GM23338 (cell line): ENCODE measurements around the gene TARS3. TPM values are rescaled to one million over a fixed set of nuclear protein-coding genes. Genes with fewer than 3 reads are reported as not detected.

Source experiments
- ATAC-seq: fragments of 200-7000 bp; cut with Tn5 transposase; 3 replicates; pipeline ENCODE4 v1.9.1; 2020
- DNase-seq: peaks from one replicate; pipeline ENCODE4 v3.0.0-alpha.2; 2015; ENCODE audit warnings: low spot score
- H2AFZ ChIP-seq: fragments of 200-600 bp; sonication (generic); 2 replicates; pipeline ENCODE4 v1.8.0; 2016; ENCODE audit warnings: antibody characterized with exemption, mild to moderate bottlenecking, moderate library complexity
- H3F3A ChIP-seq: fragments of 200-600 bp; sonication (generic); replicated peaks from 2 replicates; pipeline ENCODE4 v1.8.0; 2017; ENCODE audit warnings: antibody characterized with exemption, mixed run types, low read depth
- H3K27ac ChIP-seq: fragments of 200-600 bp; sonication (generic); 2 replicates; pipeline ENCODE4 v1.6.1; 2016; ENCODE audit warnings: low read depth
- H3K27me3 ChIP-seq: fragments of 200-600 bp; sonication (generic); 2 replicates; pipeline ENCODE4 v1.8.0; 2016; ENCODE audit warnings: mild to moderate bottlenecking, mixed run types, moderate library complexity; ENCODE audit not compliant: insufficient read depth
- H3K36me3 ChIP-seq: fragments of 200-600 bp; sonication (generic); 2 replicates; pipeline ENCODE4 v1.8.0; 2016; ENCODE audit warnings: mild to moderate bottlenecking; ENCODE audit not compliant: insufficient read depth
- H3K4me1 ChIP-seq: fragments of 200-600 bp; sonication (generic); 2 replicates; pipeline ENCODE4 v1.8.0; 2016; ENCODE audit warnings: mild to moderate bottlenecking, moderate library complexity; ENCODE audit not compliant: insufficient read depth
- H3K4me2 ChIP-seq: fragments of 200-600 bp; sonication (generic); 2 replicates; pipeline ENCODE4 v1.7.1; 2017; ENCODE audit warnings: mixed run types
- H3K4me3 ChIP-seq: fragments of 200-600 bp; sonication (generic); 2 replicates; pipeline ENCODE4 v1.6.1; 2016; ENCODE audit warnings: mixed run types
- H3K79me2 ChIP-seq: fragments of 200-600 bp; sonication (generic); replicated peaks from 2 replicates; pipeline ENCODE4 v1.8.0; 2017; ENCODE audit warnings: mild to moderate bottlenecking; ENCODE audit not compliant: insufficient read depth
- H3K9me2 ChIP-seq: fragments of 200-600 bp; sonication (generic); 2 replicates; pipeline ENCODE4 v1.8.0; 2017; ENCODE audit not compliant: insufficient read depth
- H4K20me1 ChIP-seq: fragments of 200-600 bp; sonication (generic); replicated peaks from 2 replicates; pipeline ENCODE4 v1.8.0; 2017; ENCODE audit warnings: mild to moderate bottlenecking; ENCODE audit not compliant: insufficient read depth
- H3K27ac Mint-ChIP-seq: 2 replicates; pipeline ENCODE4 v1.8.0; 2020; ENCODE audit warnings: inconsistent platforms, mild to moderate bottlenecking, moderate library complexity, mixed read lengths
- H3K27me3 Mint-ChIP-seq: 3 replicates; pipeline ENCODE4 v1.8.0; 2022; ENCODE audit warnings: low read depth, mild to moderate bottlenecking, moderate library complexity, mixed read lengths, inconsistent platforms; ENCODE audit not compliant: insufficient read depth, poor library complexity
- H3K36me3 Mint-ChIP-seq: 3 replicates; pipeline ENCODE4 v1.8.0; 2021; ENCODE audit warnings: low read depth, mild to moderate bottlenecking, inconsistent platforms, moderate library complexity, mixed read lengths
- H3K4me1 Mint-ChIP-seq: 3 replicates; pipeline ENCODE4 v1.8.0; 2020; ENCODE audit warnings: mild to moderate bottlenecking, inconsistent platforms, mixed read lengths
- H3K4me3 Mint-ChIP-seq: 3 replicates; pipeline ENCODE4 v1.8.0; 2021; ENCODE audit warnings: moderate library complexity, mild to moderate bottlenecking, inconsistent platforms, mixed read lengths
- H3K9me3 Mint-ChIP-seq: 3 replicates; pipeline ENCODE4 v1.8.0; 2020; ENCODE audit warnings: moderate library complexity, mild to moderate bottlenecking, inconsistent platforms, mixed read lengths
- CREB1 ChIP-seq: fragments of 250-450 bp; sonication (Bioruptor Pico); IDR thresholded peaks from 2 replicates; pipeline ENCODE4 v1.5.0; 2020; ENCODE audit warnings: low read depth, mild to moderate bottlenecking, moderate library complexity
- EZH2 ChIP-seq: fragments of 200-600 bp; sonication (generic); IDR thresholded peaks from one replicate; pipeline ENCODE4 v1.8.0; 2017; ENCODE audit warnings: antibody characterized with exemption, mild to moderate bottlenecking, low read depth; ENCODE audit not compliant: unreplicated experiment
- EZH2phosphoT487 ChIP-seq: fragments of 200-600 bp; sonication (generic); IDR thresholded peaks from one replicate; pipeline ENCODE4 v1.8.1; 2018; ENCODE audit warnings: antibody characterized with exemption; ENCODE audit not compliant: unreplicated experiment
- JUNB ChIP-seq: IDR thresholded peaks from one replicate; pipeline ENCODE4 v1.6.1; 2016; ENCODE audit warnings: antibody characterized with exemption; ENCODE audit not compliant: unreplicated experiment
- NANOG ChIP-seq: IDR thresholded peaks from 2 replicates; pipeline ENCODE4 v1.6.1; 2016; ENCODE audit warnings: antibody characterized with exemption, borderline replicate concordance
- POLR2AphosphoS5 ChIP-seq: IDR thresholded peaks from 2 replicates; pipeline ENCODE4 v1.6.1; 2016; ENCODE audit warnings: antibody characterized with exemption, low read depth
- STAT1 ChIP-seq: IDR thresholded peaks from one replicate; pipeline ENCODE4 v1.6.1; 2016; ENCODE audit warnings: antibody characterized with exemption; ENCODE audit not compliant: unreplicated experiment
- ZNF114 ChIP-seq: fragments of 250-450 bp; sonication (Bioruptor Pico); IDR thresholded peaks from 2 replicates; pipeline ENCODE4 v1.5.0; 2020; ENCODE audit warnings: mild to moderate bottlenecking, moderate library complexity
- ZNF331 ChIP-seq: fragments of 250-450 bp; sonication (Bioruptor Pico); IDR thresholded peaks from 2 replicates; pipeline ENCODE4 v1.5.0; 2020; ENCODE audit warnings: low read depth, mild to moderate bottlenecking, moderate library complexity
- polyA plus RNA-seq: library from polyadenylated mRNA; unstranded; fragments of >200 nt; fragmentation: Nextera tagmentation; extraction: Ambion mirVana; gene quantifications from 2 replicates; pipeline ENCODE4 v1.2.1, GENCODE V29; 2016
- total RNA-seq: library from RNA; depleted of rRNA; stranded (reverse); fragments of >200 nt; shearing (Covaris generic); gene quantifications from 2 replicates; pipeline ENCODE4 v1.2.3, GENCODE V29; 2014
- TF ChIP-seq, protein P1 (sequence below): IDR thresholded peaks from one replicate; pipeline ENCODE4 v1.6.1; 2018; ENCODE audit warnings: antibody characterized with exemption; ENCODE audit not compliant: unreplicated experiment
- TF ChIP-seq, protein P2 (sequence below), 2 experiments: fragments of 200-600 bp in 1 of 2; sonication (generic) in 1 of 2; conservative IDR thresholded peaks; 2 replicates each; pipeline versions ENCODE4 v1.5.1 to v1.6.1; 2016 to 2017; ENCODE audit warnings: antibody characterized with exemption in 2 of 2, low read depth in 2 of 2, mild to moderate bottlenecking in 2 of 2, moderate library complexity in 1 of 2
- TF ChIP-seq, protein P3 (sequence below): IDR thresholded peaks from 2 replicates; pipeline ENCODE4 v1.6.1; 2016; ENCODE audit warnings: antibody characterized with exemption
- TF ChIP-seq, protein P4 (sequence below): fragments of 250-450 bp; sonication (Bioruptor Pico); IDR thresholded peaks from 2 replicates; pipeline ENCODE4 v1.5.0; 2020; ENCODE audit warnings: mild to moderate bottlenecking, moderate library complexity

TARS3 gene
- total and polyA plus RNA-seq, 2 experiments from 2014 or later: 13.0 to 15.4 TPM

DNA sequence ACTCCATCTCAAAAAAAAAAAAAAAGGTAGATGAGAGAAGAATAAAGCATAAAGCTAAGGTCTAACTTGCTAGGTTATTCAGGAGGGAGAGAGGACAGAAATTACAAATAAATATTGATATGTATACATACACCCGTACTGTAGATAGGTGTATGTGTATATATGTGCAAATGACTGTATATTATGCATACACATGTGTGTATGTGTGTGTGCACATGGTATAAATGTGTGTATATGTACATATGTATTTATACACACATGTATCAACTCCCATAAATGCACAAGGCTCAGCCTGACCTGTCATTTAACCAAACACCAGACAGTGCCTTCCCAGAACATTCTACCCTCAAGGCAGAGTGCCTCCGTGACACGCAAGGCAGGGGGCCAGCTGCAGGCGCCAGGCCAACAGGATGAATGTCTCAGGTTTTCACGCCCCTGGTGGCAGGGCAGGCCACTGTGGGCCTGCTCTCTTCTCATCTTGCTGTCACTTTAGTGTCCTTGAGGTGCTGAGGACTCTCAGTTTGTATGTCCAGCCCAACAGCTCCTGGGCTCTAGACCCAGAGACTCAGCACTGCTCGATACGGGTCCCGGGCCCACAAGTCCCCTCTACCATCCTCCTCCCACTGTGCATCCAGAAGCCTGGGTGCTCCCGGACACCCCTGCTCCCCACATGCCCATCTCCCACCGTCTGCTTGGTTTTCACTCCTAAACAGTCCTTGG is 112.5 kb downstream of the TARS3 start:
- no peaks in the 10 kb centered on the region for H3K36me3 Mint-ChIP-seq
- Histone ChIP-seq H3K4me1 (peaks cover 5% of the 10 kb centered on the region), H3K36me3 (no peaks in the 10 kb centered on the region), H3K27me3 (no peaks in the 10 kb centered on the region), H3K79me2 (no peaks in the 10 kb centered on the region), H4K20me1 (no peaks in the 10 kb centered on the region), H3K9me2 (no peaks in the 10 kb centered on the region), H2AFZ (no peak overlapping the region), H3K27ac (no peak overlapping the region), H3K4me3 (no peak overlapping the region), H3F3A (no peaks in the 10 kb centered on the region), H3K4me2 (no peak overlapping the region)
- H3K27me3 Mint-ChIP-seq: peaks cover 19% of the 10 kb centered on the region
- H3K4me3 Mint-ChIP-seq: no peak overlapping the region
- TF ChIP-seq STAT1 (no peak), EZH2phosphoT487 (no peak), ZNF331 (CRISPR knock-in tag) (no peak), EZH2 (no peak), ZNF114 (CRISPR knock-in tag) (no peak), CREB1 (CRISPR knock-in tag) (no peak), JUNB (no peak), NANOG (no peak), POLR2AphosphoS5 (no peak)
- TF ChIP-seq, protein P1, sequence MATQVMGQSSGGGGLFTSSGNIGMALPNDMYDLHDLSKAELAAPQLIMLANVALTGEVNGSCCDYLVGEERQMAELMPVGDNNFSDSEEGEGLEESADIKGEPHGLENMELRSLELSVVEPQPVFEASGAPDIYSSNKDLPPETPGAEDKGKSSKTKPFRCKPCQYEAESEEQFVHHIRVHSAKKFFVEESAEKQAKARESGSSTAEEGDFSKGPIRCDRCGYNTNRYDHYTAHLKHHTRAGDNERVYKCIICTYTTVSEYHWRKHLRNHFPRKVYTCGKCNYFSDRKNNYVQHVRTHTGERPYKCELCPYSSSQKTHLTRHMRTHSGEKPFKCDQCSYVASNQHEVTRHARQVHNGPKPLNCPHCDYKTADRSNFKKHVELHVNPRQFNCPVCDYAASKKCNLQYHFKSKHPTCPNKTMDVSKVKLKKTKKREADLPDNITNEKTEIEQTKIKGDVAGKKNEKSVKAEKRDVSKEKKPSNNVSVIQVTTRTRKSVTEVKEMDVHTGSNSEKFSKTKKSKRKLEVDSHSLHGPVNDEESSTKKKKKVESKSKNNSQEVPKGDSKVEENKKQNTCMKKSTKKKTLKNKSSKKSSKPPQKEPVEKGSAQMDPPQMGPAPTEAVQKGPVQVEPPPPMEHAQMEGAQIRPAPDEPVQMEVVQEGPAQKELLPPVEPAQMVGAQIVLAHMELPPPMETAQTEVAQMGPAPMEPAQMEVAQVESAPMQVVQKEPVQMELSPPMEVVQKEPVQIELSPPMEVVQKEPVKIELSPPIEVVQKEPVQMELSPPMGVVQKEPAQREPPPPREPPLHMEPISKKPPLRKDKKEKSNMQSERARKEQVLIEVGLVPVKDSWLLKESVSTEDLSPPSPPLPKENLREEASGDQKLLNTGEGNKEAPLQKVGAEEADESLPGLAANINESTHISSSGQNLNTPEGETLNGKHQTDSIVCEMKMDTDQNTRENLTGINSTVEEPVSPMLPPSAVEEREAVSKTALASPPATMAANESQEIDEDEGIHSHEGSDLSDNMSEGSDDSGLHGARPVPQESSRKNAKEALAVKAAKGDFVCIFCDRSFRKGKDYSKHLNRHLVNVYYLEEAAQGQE: no peak
- TF ChIP-seq, protein P2, sequence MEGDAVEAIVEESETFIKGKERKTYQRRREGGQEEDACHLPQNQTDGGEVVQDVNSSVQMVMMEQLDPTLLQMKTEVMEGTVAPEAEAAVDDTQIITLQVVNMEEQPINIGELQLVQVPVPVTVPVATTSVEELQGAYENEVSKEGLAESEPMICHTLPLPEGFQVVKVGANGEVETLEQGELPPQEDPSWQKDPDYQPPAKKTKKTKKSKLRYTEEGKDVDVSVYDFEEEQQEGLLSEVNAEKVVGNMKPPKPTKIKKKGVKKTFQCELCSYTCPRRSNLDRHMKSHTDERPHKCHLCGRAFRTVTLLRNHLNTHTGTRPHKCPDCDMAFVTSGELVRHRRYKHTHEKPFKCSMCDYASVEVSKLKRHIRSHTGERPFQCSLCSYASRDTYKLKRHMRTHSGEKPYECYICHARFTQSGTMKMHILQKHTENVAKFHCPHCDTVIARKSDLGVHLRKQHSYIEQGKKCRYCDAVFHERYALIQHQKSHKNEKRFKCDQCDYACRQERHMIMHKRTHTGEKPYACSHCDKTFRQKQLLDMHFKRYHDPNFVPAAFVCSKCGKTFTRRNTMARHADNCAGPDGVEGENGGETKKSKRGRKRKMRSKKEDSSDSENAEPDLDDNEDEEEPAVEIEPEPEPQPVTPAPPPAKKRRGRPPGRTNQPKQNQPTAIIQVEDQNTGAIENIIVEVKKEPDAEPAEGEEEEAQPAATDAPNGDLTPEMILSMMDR (conservative IDR thresholded peaks at IDR 0.05; ENCODE audit: low read depth in 2 of 2): no peak
- TF ChIP-seq, protein P3, sequence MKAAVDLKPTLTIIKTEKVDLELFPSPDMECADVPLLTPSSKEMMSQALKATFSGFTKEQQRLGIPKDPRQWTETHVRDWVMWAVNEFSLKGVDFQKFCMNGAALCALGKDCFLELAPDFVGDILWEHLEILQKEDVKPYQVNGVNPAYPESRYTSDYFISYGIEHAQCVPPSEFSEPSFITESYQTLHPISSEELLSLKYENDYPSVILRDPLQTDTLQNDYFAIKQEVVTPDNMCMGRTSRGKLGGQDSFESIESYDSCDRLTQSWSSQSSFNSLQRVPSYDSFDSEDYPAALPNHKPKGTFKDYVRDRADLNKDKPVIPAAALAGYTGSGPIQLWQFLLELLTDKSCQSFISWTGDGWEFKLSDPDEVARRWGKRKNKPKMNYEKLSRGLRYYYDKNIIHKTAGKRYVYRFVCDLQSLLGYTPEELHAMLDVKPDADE: no peak
- TF ChIP-seq, protein P4, sequence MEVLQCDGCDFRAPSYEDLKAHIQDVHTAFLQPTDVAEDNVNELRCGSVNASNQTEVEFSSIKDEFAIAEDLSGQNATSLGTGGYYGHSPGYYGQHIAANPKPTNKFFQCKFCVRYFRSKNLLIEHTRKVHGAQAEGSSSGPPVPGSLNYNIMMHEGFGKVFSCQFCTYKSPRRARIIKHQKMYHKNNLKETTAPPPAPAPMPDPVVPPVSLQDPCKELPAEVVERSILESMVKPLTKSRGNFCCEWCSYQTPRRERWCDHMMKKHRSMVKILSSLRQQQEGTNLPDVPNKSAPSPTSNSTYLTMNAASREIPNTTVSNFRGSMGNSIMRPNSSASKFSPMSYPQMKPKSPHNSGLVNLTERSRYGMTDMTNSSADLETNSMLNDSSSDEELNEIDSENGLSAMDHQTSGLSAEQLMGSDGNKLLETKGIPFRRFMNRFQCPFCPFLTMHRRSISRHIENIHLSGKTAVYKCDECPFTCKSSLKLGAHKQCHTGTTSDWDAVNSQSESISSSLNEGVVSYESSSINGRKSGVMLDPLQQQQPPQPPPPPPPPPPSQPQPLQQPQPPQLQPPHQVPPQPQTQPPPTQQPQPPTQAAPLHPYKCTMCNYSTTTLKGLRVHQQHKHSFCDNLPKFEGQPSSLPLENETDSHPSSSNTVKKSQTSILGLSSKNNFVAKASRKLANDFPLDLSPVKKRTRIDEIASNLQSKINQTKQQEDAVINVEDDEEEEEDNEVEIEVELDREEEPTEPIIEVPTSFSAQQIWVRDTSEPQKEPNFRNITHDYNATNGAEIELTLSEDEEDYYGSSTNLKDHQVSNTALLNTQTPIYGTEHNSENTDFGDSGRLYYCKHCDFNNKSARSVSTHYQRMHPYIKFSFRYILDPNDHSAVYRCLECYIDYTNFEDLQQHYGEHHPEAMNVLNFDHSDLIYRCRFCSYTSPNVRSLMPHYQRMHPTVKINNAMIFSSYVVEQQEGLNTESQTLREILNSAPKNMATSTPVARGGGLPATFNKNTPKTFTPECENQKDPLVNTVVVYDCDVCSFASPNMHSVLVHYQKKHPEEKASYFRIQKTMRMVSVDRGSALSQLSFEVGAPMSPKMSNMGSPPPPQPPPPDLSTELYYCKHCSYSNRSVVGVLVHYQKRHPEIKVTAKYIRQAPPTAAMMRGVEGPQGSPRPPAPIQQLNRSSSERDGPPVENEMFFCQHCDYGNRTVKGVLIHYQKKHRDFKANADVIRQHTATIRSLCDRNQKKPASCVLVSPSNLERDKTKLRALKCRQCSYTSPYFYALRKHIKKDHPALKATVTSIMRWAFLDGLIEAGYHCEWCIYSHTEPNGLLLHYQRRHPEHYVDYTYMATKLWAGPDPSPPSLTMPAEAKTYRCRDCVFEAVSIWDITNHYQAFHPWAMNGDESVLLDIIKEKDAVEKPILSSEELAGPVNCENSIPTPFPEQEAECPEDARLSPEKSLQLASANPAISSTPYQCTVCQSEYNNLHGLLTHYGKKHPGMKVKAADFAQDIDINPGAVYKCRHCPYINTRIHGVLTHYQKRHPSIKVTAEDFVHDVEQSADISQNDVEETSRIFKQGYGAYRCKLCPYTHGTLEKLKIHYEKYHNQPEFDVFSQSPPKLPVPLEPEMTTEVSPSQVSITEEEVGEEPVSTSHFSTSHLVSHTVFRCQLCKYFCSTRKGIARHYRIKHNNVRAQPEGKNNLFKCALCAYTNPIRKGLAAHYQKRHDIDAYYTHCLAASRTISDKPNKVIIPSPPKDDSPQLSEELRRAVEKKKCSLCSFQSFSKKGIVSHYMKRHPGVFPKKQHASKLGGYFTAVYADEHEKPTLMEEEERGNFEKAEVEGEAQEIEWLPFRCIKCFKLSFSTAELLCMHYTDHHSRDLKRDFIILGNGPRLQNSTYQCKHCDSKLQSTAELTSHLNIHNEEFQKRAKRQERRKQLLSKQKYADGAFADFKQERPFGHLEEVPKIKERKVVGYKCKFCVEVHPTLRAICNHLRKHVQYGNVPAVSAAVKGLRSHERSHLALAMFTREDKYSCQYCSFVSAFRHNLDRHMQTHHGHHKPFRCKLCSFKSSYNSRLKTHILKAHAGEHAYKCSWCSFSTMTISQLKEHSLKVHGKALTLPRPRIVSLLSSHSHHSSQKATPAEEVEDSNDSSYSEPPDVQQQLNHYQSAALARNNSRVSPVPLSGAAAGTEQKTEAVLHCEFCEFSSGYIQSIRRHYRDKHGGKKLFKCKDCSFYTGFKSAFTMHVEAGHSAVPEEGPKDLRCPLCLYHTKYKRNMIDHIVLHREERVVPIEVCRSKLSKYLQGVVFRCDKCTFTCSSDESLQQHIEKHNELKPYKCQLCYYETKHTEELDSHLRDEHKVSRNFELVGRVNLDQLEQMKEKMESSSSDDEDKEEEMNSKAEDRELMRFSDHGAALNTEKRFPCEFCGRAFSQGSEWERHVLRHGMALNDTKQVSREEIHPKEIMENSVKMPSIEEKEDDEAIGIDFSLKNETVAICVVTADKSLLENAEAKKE: no peak
- ATAC-seq (no peak), DNase-seq (no peak)
- no peak overlapping the region for H3K27ac Mint-ChIP-seq
- H3K9me3 Mint-ChIP-seq: no peaks in the 10 kb centered on the region; the same call in 2 of the 3 replicates
- H3K4me1 Mint-ChIP-seq: peaks cover 16% of the 10 kb centered on the region
